Astrocyte of the spinal cord (primary cell): Measurements from ENCODE around the gene IQCE.

Experiments
- DNase-seq: peaks from one replicate; pipeline ENCODE4 v3.0.0; 2011; ENCODE audit warnings: low read depth, low spot score
- H3K4me3 ChIP-seq: 2 replicates; pipeline ENCODE4 v1.5.1; 2011; ENCODE audit warnings: low read depth, mild to moderate bottlenecking, low read length, moderate library complexity
- in situ Hi-C: cut with HindIII; loops from 2 replicates; pipeline ENCODE4 v1.10.0; 2017; ENCODE audit warnings: low sequenced_read_pairs
- TF ChIP-seq, protein P1 (sequence below): IDR thresholded peaks from 2 replicates; pipeline ENCODE4 v1.5.1; 2012; ENCODE audit warnings: low read depth, mild to moderate bottlenecking, low read length, inconsistent platforms

IQCE gene

DNA sequence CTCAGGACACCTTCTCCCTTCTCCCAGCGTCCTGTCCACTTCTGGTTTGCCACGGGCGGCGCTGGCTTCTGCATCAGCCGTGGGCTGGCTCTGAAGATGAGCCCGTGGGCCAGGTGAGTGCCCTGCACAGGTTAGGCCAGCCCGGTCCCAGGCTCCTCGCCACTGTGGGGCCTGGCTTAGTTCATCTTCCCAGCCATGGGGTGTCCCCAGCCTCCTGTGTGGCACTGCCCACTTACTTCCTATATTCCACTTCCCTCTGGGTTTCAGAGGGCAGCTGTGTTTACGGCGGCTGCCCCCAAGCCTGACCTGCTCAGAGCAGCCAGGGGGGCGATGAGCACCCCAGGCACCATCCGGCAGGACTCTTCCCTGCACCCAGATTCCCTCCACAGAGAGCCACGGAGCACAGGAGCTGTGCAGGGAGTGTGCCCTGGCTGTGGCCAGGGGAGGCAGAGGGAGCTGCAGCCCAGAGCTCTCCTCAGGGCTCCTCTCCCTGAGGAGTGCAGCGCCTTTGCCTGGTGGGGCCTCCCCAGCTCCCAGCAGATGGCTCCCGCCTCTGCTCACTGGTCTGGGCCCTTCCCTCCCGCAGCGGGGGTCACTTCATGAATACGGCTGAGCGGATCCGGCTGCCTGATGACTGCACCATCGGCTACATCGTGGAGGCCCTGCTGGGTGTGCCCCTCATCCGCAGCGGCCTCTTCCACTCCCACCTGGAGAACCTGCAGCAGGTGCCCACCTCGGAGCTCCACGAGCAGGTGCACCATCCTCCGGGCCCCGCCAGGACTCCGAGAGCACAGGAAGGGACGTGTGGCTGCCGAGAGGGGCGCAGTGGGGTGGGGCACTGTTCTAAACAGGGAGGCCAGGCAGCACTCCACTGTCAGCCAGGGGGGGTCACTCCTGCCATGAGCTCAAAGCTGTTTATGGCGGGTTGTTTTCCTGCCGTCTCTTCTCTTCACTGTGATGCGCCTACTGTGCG, 32.8 kb upstream of the IQCE start:
- DNase-seq, result peak; percentile 52
- TF ChIP-seq, protein P1, sequence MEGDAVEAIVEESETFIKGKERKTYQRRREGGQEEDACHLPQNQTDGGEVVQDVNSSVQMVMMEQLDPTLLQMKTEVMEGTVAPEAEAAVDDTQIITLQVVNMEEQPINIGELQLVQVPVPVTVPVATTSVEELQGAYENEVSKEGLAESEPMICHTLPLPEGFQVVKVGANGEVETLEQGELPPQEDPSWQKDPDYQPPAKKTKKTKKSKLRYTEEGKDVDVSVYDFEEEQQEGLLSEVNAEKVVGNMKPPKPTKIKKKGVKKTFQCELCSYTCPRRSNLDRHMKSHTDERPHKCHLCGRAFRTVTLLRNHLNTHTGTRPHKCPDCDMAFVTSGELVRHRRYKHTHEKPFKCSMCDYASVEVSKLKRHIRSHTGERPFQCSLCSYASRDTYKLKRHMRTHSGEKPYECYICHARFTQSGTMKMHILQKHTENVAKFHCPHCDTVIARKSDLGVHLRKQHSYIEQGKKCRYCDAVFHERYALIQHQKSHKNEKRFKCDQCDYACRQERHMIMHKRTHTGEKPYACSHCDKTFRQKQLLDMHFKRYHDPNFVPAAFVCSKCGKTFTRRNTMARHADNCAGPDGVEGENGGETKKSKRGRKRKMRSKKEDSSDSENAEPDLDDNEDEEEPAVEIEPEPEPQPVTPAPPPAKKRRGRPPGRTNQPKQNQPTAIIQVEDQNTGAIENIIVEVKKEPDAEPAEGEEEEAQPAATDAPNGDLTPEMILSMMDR, result no peak
- no peak overlapping the region for H3K4me3 ChIP-seq
- in situ Hi-C loops, result no loop called here

DNA sequence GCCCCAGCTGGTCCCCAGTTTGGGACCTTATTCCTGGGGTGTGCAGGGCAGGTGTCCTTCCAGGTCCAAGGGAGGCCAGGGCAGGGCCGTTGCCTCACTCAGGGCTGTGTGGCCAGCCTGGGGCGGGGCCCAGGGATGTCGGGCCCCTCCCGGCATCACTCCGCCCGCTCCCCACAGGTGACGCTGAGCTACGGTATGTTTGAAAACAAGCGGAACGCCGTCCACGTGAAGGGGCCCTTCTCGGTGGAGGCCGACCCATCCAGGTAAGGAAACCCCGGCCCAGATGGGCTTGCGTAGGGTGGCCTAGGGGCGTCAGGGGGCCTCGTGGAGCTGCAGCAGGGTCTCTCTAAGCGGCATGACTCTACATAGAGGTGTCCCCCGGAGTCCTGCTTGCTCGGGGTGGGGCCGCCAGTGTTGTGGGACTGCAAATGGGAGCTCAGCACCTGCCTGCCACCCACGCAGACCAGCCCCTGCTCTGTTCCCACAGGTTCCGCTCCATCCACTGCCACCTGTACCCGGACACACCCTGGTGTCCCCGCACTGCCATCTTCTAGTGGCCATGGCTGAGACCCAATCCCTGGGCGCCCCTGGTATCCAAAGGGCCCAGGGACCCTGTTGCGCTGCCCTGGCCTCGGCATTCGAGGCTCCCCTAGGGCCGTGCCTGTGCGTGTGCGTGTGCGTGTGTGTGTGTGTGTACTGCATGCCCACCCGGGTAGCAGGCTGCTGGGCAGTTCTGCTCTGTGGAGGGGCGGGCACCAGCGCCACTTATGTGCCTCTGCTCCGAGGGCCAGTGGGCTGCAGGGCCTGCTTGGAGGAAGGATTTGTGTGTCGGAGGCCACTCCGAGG, 31.9 kb upstream of the IQCE start:
- no peak for DNase-seq
- no peak overlapping the region for H3K4me3 ChIP-seq
- TF ChIP-seq, protein P1, result no peak
- in situ Hi-C loops, result no loop called here

- no peak overlapping the region for H3K4me3 ChIP-seq
- in situ Hi-C loops, result no loop called here
- TF ChIP-seq, protein P1, result no peak
- peak; percentile 76 for DNase-seq
Measured at GRCh38 chr7:2527505-2528467, 31.0 kb upstream of the IQCE start.

GRCh38 chr7:2528481-2529095, 30.2 kb upstream of the IQCE start:
- in situ Hi-C loops, result no loop called here
- no peak for DNase-seq
- no peak overlapping the region for H3K4me3 ChIP-seq
- TF ChIP-seq, protein P1, result no peak

GRCh38 chr7:2529161-2530070, 29.4 kb upstream of the IQCE start:
- DNase-seq, result peak; percentile 60
- TF ChIP-seq, protein P1, result no peak
- H3K4me3 ChIP-seq, result no peak overlapping the region
- in situ Hi-C loops, result no loop called here
